ENCODE measurements around the gene RPS3. TPM values are rescaled to one million over a fixed set of nuclear protein-coding genes. Genes with fewer than 3 reads are reported as not detected.

Gene RPS3
- total and polyA plus RNA-seq, 2 donors (not counting 3 experiments of a cell fraction or from before 2014, with no cell fraction given), result 2,973 to 3,734 TPM

GRCh38 chr11:75355051-75355450 lies 44.3 kb upstream of the RPS3 start:
- H2AFZ ChIP-seq (ENCODE audit: low read depth, low read length), result no peak overlapping the region
- no peak for TF ChIP-seq GATA2 (IDR thresholded peaks at IDR 0.05; ENCODE audit: insufficient read depth, insufficient read length, low read depth, low read length)
- no peak for TF ChIP-seq EZH2 (IDR thresholded peaks at IDR 0.05; ENCODE audit: borderline replicate concordance, low read depth, low read length, severe bottlenecking)
- TF ChIP-seq MAX (IDR thresholded peaks at IDR 0.05; ENCODE audit: insufficient read depth, insufficient read length), result no peak
- no peak for TF ChIP-seq JUN (IDR thresholded peaks at IDR 0.05; ENCODE audit: borderline replicate concordance, insufficient read depth, insufficient read length, low read depth)
- TF ChIP-seq CTCF (IDR thresholded peaks at IDR 0.05; ENCODE audit: extremely low read depth in 1 of 2, insufficient read depth in 1 of 2, low read depth in 1 of 2, low read length in 2 of 2), result no peak
- TF ChIP-seq MYC (IDR thresholded peaks at IDR 0.05; ENCODE audit: low read depth, low read length), result no peak
- no peak for TF ChIP-seq FOS (IDR thresholded peaks at IDR 0.05; ENCODE audit: borderline replicate concordance, insufficient read depth, low read length)
- no peak for TF ChIP-seq POLR2A (IDR thresholded peaks at IDR 0.05; ENCODE audit: low read depth, low read length)
- no peak for TF ChIP-seq POLR2AphosphoS5 (IDR thresholded peaks at IDR 0.05; ENCODE audit: insufficient read depth, low read depth, low read length)
- BruUV-seq (replicated peaks), result no TSS peak
- DNase-seq (ENCODE audit: low read depth, low spot score) (no peak), FAIRE-seq (no peak)
- H3K4me2 ChIP-seq (ENCODE audit: insufficient read depth, low read length), result no peak overlapping the region
- H4K20me1 ChIP-seq (replicated peaks; ENCODE audit: control insufficient read depth, extremely low read depth, insufficient read depth, low read length), result no peaks in the 10 kb centered on the region
- H3K4me3 ChIP-seq (replicated peaks in 1 of 3; ENCODE audit: insufficient read depth in 1 of 3, low read depth in 1 of 3, low read length in 3 of 3), result no peak overlapping the region
- intact Hi-C loops (cut with micrococcal nuclease) (no loop called here), dilution Hi-C loops (cut with MboI; ENCODE audit: extremely low pct_ligation_motif_present, low sequenced_read_pairs) (no loop called here)
- peaks cover 21% of the 10 kb centered on the region for H3K4me1 ChIP-seq (ENCODE audit: control insufficient read depth, extremely low read depth, insufficient read depth, low read length)
- no peaks in the 10 kb centered on the region for H3K36me3 ChIP-seq (ENCODE audit: control insufficient read depth in 2 of 2, extremely low read depth in 1 of 2, insufficient read depth in 2 of 2, low read length in 2 of 2)
- H3K79me2 ChIP-seq (ENCODE audit: control insufficient read depth, insufficient read depth, low read length), result peaks cover under 1% of the 10 kb centered on the region
- H3K9ac ChIP-seq (replicated peaks; ENCODE audit: extremely low read depth, insufficient read depth, low read length), result no peak overlapping the region
- H3K27ac ChIP-seq (ENCODE audit: insufficient read depth, low read depth, low read length), result no peak overlapping the region
- ChIA-PET CTCF (interaction anchor here (0.7 to 1.3 kb wide), 3 partner anchors 15 to 31 kb away, joined by 3 read pairs; no protein-coding TSS in a partner anchor), POLR2A (interaction anchor here (1.5 kb wide), 1 partner anchor 13 kb away, joined by 3 read pairs; no protein-coding TSS in a partner anchor)
- no peaks in the 10 kb centered on the region for H3K9me3 ChIP-seq (replicated peaks; ENCODE audit: control insufficient read depth, insufficient read depth, low read length)
- H3K9me1 ChIP-seq (replicated peaks; ENCODE audit: control insufficient read depth, extremely low read depth, insufficient read depth, low read length), result no peaks in the 10 kb centered on the region
- no peaks in the 10 kb centered on the region for H3K27me3 ChIP-seq (ENCODE audit: control insufficient read depth in 2 of 2, insufficient read depth in 2 of 2, low read length in 2 of 2)

Measured in endothelial cell of umbilical vein (primary cell).